ENCODE results near the gene MACROD2.
"Not testable (repeated sequence)": the region's sequence is repeated elsewhere in the genome, so short reads cannot be mapped to it uniquely, and the experiment has no call there.

- not testable (repeated sequence) for TF ChIP-seq CTCF (conservative IDR thresholded peaks at IDR 0.05; ENCODE audit: low read depth, low read length); MAZ (IDR thresholded peaks at IDR 0.05; ENCODE audit: borderline replicate concordance, low read depth, low read length); POLR2A (IDR thresholded peaks at IDR 0.05; ENCODE audit: low read depth, low read length); ELK1 (IDR thresholded peaks at IDR 0.05; ENCODE audit: borderline replicate concordance, low read depth, low read length)
These were observed 1812.5 kb downstream of the MACROD2 start for GRCh38 chr20:15807771-15808170.

Data from IMR-90 (cell line).